ENCODE measurements around the gene LRP6.

The LRP6 gene

DNA sequence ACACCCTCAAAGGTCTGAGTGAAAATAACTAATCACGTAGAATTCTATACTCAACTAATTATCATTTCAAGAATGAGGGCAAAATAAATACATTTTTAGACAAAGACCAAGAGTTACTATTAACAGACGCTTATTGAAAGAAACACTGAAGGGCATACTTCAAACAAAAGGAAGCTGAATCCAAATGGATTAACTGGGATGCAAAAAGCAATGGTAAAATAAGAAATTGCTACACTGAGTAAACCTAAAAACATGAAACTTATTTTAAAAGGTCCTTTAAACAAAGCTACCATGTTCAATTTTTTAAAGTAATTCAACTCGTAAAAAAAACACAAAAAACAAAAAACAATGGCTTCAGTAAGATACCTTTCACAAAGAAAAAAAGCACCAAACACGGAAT, 28.2 kb downstream of the LRP6 start:
- Histone ChIP-seq H3K27me3 (ENCODE audit: control insufficient read depth in 1 of 2, insufficient read depth in 2 of 2, low read length in 2 of 2) (no peaks in the 10 kb centered on the region), H3K4me1 (ENCODE audit: control insufficient read depth, insufficient read depth, low read length) (no peaks in the 10 kb centered on the region), H3K36me3 (ENCODE audit: control insufficient read depth in 2 of 2, insufficient read depth in 2 of 2, low read length in 2 of 2) (no peaks in the 10 kb centered on the region), H3K9me3 (ENCODE audit: control insufficient read depth in 2 of 2, low read length in 2 of 2) (no peaks in the 10 kb centered on the region), H3K4me3 (ENCODE audit: low read length in 2 of 2) (no peak overlapping the region), H3K9ac (ENCODE audit: low read length in 2 of 2) (no peak overlapping the region), H3K27ac (ENCODE audit: low read length) (no peak overlapping the region)

DNA sequence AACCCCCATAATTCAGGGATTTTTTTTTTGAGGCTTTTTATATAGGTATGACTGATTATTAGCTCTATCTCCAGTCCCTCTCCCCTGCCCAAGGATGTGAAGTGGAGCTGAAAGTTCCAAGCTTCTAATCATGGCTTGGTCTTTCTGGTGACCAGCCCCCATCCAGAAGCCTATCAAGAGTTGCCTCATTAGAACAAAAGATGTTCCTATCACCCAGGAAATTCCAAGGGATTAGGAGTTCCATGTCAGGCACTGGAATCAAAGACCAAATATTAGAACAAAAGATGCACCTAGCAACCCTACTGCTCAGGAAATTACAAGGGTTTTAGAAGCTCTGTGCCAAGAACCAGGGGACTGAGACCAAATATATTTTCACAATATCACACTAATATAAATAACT, 29.9 kb downstream of the LRP6 start:
- H3K27ac ChIP-seq (ENCODE audit: low read length), result no peak overlapping the region
- H3K4me3 ChIP-seq (ENCODE audit: low read length in 2 of 2), result no peak overlapping the region
- H3K36me3 ChIP-seq (ENCODE audit: control insufficient read depth in 2 of 2, insufficient read depth in 2 of 2, low read length in 2 of 2), result no peaks in the 10 kb centered on the region
- no peaks in the 10 kb centered on the region for H3K4me1 ChIP-seq (ENCODE audit: control insufficient read depth, insufficient read depth, low read length)
- no peaks in the 10 kb centered on the region for H3K27me3 ChIP-seq (ENCODE audit: control insufficient read depth in 1 of 2, insufficient read depth in 2 of 2, low read length in 2 of 2)
- H3K9me3 ChIP-seq (ENCODE audit: control insufficient read depth in 2 of 2, low read length in 2 of 2), result no peaks in the 10 kb centered on the region
- H3K9ac ChIP-seq (ENCODE audit: low read length in 2 of 2), result no peak overlapping the region

DNA sequence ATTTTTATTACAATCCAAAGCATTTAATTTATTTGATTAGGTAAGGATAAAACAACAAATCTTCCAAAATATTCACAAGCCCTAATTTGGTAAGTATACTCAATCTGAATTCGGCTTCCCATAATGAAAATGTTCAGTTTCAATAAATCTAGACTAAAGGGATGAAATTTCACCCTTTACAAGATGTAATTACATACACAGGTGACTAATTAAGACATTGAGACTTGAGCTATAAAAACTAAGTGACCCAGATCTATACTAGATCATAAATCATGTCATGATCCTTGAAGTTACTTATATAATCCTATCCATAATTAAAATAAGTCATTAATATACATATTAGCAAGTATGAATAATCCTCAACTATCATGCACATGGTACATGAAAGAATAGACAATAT, 36.6 kb downstream of the LRP6 start:
- no peaks in the 10 kb centered on the region for H3K36me3 ChIP-seq (ENCODE audit: control insufficient read depth in 2 of 2, insufficient read depth in 2 of 2, low read length in 2 of 2)
- H3K9me3 ChIP-seq (ENCODE audit: control insufficient read depth in 2 of 2, low read length in 2 of 2), result no peaks in the 10 kb centered on the region
- no peaks in the 10 kb centered on the region for H3K4me1 ChIP-seq (ENCODE audit: control insufficient read depth, insufficient read depth, low read length)
- no peaks in the 10 kb centered on the region for H3K27me3 ChIP-seq (ENCODE audit: control insufficient read depth in 1 of 2, insufficient read depth in 2 of 2, low read length in 2 of 2)
- no peak overlapping the region for H3K4me3 ChIP-seq (ENCODE audit: low read length in 2 of 2)
- H3K9ac ChIP-seq (ENCODE audit: low read length in 2 of 2), result no peak overlapping the region
- H3K27ac ChIP-seq (ENCODE audit: low read length), result no peak overlapping the region

DNA sequence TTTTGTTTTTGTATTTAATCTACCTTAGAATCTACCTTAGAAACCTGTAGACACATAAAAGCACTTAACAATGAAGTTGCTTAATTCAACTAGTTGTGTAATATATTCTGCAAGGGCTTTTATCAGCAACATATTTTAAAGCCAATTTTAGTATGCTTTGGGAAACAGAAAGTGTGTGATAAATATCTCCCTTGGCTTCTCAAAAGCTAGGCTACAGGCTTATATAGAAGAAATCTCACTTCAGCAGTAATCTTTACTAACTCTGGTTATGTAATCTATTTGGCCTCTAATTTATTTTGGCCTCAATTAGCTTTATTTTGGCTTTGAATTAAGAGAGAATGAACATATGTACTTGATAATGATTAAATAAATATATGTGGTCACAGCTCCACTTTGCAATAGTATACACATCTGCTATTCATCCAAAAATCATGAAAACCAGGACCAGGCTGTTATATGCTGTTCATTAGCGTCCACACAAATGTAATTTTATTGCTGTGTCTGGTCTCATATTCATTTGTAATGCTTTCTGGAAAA, 37.2 kb downstream of the LRP6 start:
- no peak overlapping the region for H3K9ac ChIP-seq (ENCODE audit: low read length in 2 of 2)
- no peaks in the 10 kb centered on the region for H3K27me3 ChIP-seq (ENCODE audit: control insufficient read depth in 1 of 2, insufficient read depth in 2 of 2, low read length in 2 of 2)
- H3K27ac ChIP-seq (ENCODE audit: low read length), result no peak overlapping the region
- no peaks in the 10 kb centered on the region for H3K4me1 ChIP-seq (ENCODE audit: control insufficient read depth, insufficient read depth, low read length)
- H3K9me3 ChIP-seq (ENCODE audit: control insufficient read depth in 2 of 2, low read length in 2 of 2), result no peaks in the 10 kb centered on the region
- no peak overlapping the region for H3K4me3 ChIP-seq (ENCODE audit: low read length in 2 of 2)
- H3K36me3 ChIP-seq (ENCODE audit: control insufficient read depth in 2 of 2, insufficient read depth in 2 of 2, low read length in 2 of 2), result no peaks in the 10 kb centered on the region

DNA sequence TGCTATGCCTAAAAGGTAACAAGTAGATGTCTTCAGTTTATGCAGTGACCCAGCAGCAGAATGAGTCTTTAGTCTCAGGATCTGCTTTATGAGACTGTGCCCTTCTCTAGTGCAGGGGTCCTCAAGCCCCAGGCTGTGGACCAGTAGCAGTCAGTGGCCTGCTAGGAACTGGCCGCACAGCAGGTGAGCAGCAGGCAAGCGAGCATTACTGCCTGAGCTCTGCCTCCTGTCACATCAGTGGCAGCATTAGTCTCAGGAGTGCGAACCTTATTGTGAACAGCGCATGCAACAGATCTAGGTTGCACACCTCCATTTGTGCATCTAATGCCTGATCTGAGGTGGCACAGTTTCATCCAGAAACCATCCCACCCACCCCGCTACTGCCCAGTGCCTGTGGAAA, 38.4 kb downstream of the LRP6 start:
- no peak overlapping the region for H3K9ac ChIP-seq (ENCODE audit: low read length in 2 of 2)
- no peaks in the 10 kb centered on the region for H3K9me3 ChIP-seq (ENCODE audit: control insufficient read depth in 2 of 2, low read length in 2 of 2)
- H3K4me1 ChIP-seq (ENCODE audit: control insufficient read depth, insufficient read depth, low read length), result no peaks in the 10 kb centered on the region
- no peaks in the 10 kb centered on the region for H3K36me3 ChIP-seq (ENCODE audit: control insufficient read depth in 2 of 2, insufficient read depth in 2 of 2, low read length in 2 of 2)
- H3K27ac ChIP-seq (ENCODE audit: low read length), result no peak overlapping the region
- no peak overlapping the region for H3K4me3 ChIP-seq (ENCODE audit: low read length in 2 of 2)
- no peaks in the 10 kb centered on the region for H3K27me3 ChIP-seq (ENCODE audit: control insufficient read depth in 1 of 2, insufficient read depth in 2 of 2, low read length in 2 of 2)

DNA sequence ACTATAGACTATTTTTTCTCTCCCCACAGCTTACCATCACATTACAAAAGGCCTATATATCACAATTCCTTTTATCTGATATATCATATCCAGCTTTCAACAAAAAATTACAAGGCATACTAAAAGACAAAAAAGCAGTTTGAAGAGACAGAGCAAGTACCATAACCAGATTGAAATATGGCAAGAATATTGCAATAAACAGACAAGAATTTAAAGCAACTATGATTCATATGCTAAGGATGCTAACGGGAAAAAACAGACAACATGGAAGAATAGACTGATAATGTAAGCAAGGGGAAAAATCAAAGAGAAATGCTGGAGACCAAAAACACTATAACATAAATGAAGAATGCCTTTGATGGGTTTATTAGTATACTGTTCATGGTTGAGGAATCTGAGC, 40.7 kb downstream of the LRP6 start:
- no peaks in the 10 kb centered on the region for H3K36me3 ChIP-seq (ENCODE audit: control insufficient read depth in 2 of 2, insufficient read depth in 2 of 2, low read length in 2 of 2)
- no peak overlapping the region for H3K4me3 ChIP-seq (ENCODE audit: low read length in 2 of 2)
- no peaks in the 10 kb centered on the region for H3K4me1 ChIP-seq (ENCODE audit: control insufficient read depth, insufficient read depth, low read length)
- no peaks in the 10 kb centered on the region for H3K27me3 ChIP-seq (ENCODE audit: control insufficient read depth in 1 of 2, insufficient read depth in 2 of 2, low read length in 2 of 2)
- no peak overlapping the region for H3K9ac ChIP-seq (ENCODE audit: low read length in 2 of 2)
- H3K9me3 ChIP-seq (ENCODE audit: control insufficient read depth in 2 of 2, low read length in 2 of 2), result no peaks in the 10 kb centered on the region
- H3K27ac ChIP-seq (ENCODE audit: low read length), result no peak overlapping the region

DNA sequence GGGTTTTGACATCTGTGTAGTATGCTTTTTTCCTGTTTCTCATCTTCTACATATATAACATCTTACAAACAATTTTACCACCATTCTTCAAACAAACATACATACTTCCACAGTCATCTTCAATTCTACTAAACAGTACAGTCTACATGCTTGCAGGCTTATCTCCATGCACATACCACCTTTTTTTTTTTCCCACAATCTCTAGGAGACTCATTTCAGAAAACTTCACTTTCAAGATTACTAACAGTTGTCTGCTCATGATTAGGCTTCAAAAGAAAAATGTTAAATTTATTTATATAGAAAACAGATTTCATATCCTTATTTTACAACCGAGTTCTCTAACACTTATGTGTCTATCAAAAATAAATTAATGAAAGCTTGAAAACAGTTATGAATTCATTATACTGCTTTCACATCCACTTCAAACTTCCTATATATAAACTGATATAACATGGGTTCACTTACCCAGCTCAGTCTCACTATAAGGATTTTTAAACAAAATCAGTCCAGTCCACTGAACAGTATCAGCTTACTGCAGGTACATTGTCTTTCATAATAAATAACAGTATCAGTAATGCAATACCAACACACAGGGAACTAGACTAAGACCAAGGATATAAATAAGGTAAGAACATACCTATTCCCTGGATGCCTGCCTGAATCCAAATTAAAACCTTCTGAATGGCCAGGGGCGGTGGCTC, 42.5 kb downstream of the LRP6 start:
- no peaks in the 10 kb centered on the region for H3K36me3 ChIP-seq (ENCODE audit: control insufficient read depth in 2 of 2, insufficient read depth in 2 of 2, low read length in 2 of 2)
- no peak overlapping the region for H3K4me3 ChIP-seq (ENCODE audit: low read length in 2 of 2)
- H3K27ac ChIP-seq (ENCODE audit: low read length), result no peak overlapping the region
- no peak overlapping the region for H3K9ac ChIP-seq (ENCODE audit: low read length in 2 of 2)
- peaks cover 3% of the 10 kb centered on the region for H3K4me1 ChIP-seq (ENCODE audit: control insufficient read depth, insufficient read depth, low read length)
- no peaks in the 10 kb centered on the region for H3K9me3 ChIP-seq (ENCODE audit: control insufficient read depth in 2 of 2, low read length in 2 of 2)
- no peaks in the 10 kb centered on the region for H3K27me3 ChIP-seq (ENCODE audit: control insufficient read depth in 1 of 2, insufficient read depth in 2 of 2, low read length in 2 of 2)

DNA sequence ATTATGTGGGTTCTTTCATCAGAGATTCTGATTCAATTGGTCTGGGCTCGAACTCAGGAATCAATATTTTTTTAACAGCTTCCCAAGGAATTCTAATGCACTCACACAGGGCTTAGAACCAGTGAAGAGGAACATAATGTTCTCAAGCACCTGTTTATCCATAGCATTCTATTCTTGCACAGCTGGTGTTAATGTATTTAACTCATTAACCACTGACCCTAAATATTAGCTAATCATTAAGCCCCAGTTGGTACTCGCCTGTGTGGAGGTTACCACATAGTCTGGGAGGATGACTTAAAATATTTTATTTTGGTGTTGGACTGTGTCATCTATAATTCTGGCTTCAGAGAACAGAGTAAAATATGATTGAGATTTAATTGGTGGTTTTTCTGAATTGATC, 45.3 kb downstream of the LRP6 start:
- H3K9ac ChIP-seq (ENCODE audit: low read length in 2 of 2), result no peak overlapping the region
- H3K27ac ChIP-seq (ENCODE audit: low read length), result no peak overlapping the region
- no peaks in the 10 kb centered on the region for H3K9me3 ChIP-seq (ENCODE audit: control insufficient read depth in 2 of 2, low read length in 2 of 2)
- no peaks in the 10 kb centered on the region for H3K27me3 ChIP-seq (ENCODE audit: control insufficient read depth in 1 of 2, insufficient read depth in 2 of 2, low read length in 2 of 2)
- peaks cover 3% of the 10 kb centered on the region for H3K4me1 ChIP-seq (ENCODE audit: control insufficient read depth, insufficient read depth, low read length)
- no peak overlapping the region for H3K4me3 ChIP-seq (ENCODE audit: low read length in 2 of 2)
- H3K36me3 ChIP-seq (ENCODE audit: control insufficient read depth in 2 of 2, insufficient read depth in 2 of 2, low read length in 2 of 2), result no peaks in the 10 kb centered on the region

DNA sequence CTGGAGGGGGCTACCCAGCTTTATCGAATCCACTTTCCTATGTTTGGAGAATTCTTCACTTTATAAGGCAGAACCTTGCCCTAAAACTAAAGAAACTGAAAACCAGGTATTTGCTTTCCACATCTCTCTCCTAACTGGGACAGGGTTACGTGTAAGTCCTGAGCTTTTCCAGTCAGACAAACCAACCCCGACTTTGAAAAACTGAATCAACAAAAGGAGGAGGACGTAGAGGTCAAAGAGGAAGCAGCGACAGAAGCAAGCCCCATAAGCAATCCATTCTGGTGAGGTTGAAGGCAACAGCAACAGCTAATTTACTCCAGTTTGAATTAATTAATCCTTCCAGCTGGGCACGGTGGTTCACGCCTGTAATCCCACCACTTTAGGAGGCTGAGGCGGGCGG, 47.2 kb downstream of the LRP6 start:
- no peaks in the 10 kb centered on the region for H3K36me3 ChIP-seq (ENCODE audit: control insufficient read depth in 2 of 2, insufficient read depth in 2 of 2, low read length in 2 of 2)
- H3K27me3 ChIP-seq (ENCODE audit: control insufficient read depth in 1 of 2, insufficient read depth in 2 of 2, low read length in 2 of 2), result no peaks in the 10 kb centered on the region
- H3K9me3 ChIP-seq (ENCODE audit: control insufficient read depth in 2 of 2, low read length in 2 of 2), result no peaks in the 10 kb centered on the region
- peaks cover 3% of the 10 kb centered on the region for H3K4me1 ChIP-seq (ENCODE audit: control insufficient read depth, insufficient read depth, low read length)
- no peak overlapping the region for H3K4me3 ChIP-seq (ENCODE audit: low read length in 2 of 2)
- no peak overlapping the region for H3K9ac ChIP-seq (ENCODE audit: low read length in 2 of 2)
- H3K27ac ChIP-seq (ENCODE audit: low read length), result no peak overlapping the region

DNA sequence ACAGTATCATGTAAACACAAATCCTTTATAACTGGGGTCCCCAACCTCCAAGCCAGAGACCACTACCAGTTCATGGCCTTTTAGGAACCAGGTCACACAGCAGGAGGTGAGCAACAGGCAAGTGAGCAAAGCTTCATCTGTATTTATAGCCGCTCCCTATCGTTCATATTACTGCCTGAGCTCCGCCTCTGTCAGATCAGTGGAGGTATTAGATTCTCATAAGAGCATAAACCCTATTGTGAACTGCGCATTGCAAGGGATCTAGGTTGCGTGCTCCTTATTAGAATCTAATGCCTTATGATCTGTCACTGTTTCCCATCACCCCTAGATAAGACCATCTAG, 49.9 kb downstream of the LRP6 start:
- Histone ChIP-seq H3K9ac (ENCODE audit: low read length in 2 of 2) (no peak overlapping the region), H3K4me3 (ENCODE audit: low read length in 2 of 2) (no peak overlapping the region), H3K9me3 (ENCODE audit: control insufficient read depth in 2 of 2, low read length in 2 of 2) (no peaks in the 10 kb centered on the region), H3K27me3 (ENCODE audit: control insufficient read depth in 1 of 2, insufficient read depth in 2 of 2, low read length in 2 of 2) (no peaks in the 10 kb centered on the region), H3K27ac (ENCODE audit: low read length) (no peak overlapping the region), H3K4me1 (ENCODE audit: control insufficient read depth, insufficient read depth, low read length) (peaks cover 3% of the 10 kb centered on the region), H3K36me3 (ENCODE audit: control insufficient read depth in 2 of 2, insufficient read depth in 2 of 2, low read length in 2 of 2) (no peaks in the 10 kb centered on the region)

DNA sequence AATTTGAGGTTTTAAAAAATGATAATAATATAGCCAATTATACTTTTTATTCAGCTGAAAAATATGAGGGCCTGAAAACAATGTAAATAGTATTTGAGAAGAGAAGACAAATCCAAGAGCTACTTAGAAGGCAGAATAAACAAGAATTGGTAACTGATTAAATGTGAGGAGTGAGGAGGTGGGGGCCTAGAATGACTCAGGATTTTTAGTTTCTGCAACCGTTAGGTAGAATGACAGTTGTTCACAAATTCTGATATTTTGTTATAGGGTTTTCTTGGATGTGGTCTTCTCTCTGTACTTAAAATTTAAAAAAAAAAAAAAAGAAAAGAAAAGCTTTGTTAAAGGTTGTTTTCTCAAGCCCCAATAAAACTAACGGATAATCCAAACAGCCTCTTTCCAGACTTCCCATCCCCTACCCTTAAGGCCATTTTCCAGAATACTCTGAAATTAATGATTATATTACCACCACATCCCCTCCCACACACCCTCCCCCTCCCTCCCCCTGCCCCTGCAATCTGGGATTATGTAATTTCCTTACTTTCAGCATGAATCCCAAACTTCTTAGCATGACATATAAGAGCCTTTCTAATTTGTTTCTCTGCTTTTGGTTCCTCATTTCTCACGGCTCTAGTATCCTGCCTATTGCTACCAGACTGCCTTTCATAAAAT, 50.4 kb downstream of the LRP6 start:
- Histone ChIP-seq H3K36me3 (ENCODE audit: control insufficient read depth in 2 of 2, insufficient read depth in 2 of 2, low read length in 2 of 2) (no peaks in the 10 kb centered on the region), H3K27ac (ENCODE audit: low read length) (no peak overlapping the region), H3K4me3 (ENCODE audit: low read length in 2 of 2) (no peak overlapping the region), H3K9ac (ENCODE audit: low read length in 2 of 2) (no peak overlapping the region), H3K9me3 (ENCODE audit: control insufficient read depth in 2 of 2, low read length in 2 of 2) (no peaks in the 10 kb centered on the region), H3K4me1 (ENCODE audit: control insufficient read depth, insufficient read depth, low read length) (peaks cover 3% of the 10 kb centered on the region), H3K27me3 (ENCODE audit: control insufficient read depth in 1 of 2, insufficient read depth in 2 of 2, low read length in 2 of 2) (no peaks in the 10 kb centered on the region)

All from stomach smooth muscle (tissue), 2 donors.